Hematopoietic multipotent progenitor cell treated with erythropoietin and hydrocortisone succinate and interleukin-3 and kit ligand, for 6 days (in vitro differentiated cells): ENCODE data around the gene RASA4.
"Not testable (repeated sequence)": the region's sequence is repeated elsewhere in the genome, so short reads cannot be mapped to it uniquely, and the experiment has no call there.

ENCODE experiments used
- DNase-seq: peaks from one replicate; pipeline ENCODE4 v3.0.0-alpha.2; 2015

The RASA4 gene

DNA sequence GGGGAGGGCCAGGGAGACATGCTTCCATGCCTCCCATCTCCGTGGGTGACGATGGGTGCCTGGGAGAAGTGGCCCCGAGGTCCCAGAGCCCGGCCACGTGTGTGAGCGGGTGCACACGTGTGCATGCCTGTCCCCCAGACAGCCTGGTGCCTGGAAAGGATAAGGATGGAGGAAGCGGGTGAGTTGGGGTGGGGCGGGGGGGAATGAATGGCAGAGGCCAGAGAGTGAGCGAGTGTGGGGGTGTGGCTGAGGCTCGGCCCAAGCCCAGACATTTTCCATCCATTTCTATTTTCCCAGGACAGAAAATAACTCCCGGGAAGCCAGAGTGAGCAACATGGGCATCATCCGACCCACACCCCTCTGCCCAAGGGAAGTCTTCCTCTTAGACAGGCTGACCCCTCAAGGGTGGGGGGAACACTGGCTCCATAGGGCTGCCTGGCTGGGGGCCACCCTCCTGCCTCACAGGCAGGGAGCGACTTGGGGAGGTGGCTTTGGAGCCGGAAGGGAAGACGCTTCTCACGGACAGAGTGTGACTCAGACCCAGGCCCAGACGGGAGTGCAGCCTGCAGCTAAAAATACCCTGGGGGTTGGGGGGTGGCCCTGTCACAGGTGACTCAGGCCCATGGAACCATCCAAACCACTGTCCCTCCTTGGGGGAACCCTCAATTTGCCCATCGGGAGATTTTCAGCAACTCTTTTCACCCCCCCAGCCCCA is 12.0 kb downstream of the RASA4 start:
- not testable (repeated sequence) for DNase-seq

DNA sequence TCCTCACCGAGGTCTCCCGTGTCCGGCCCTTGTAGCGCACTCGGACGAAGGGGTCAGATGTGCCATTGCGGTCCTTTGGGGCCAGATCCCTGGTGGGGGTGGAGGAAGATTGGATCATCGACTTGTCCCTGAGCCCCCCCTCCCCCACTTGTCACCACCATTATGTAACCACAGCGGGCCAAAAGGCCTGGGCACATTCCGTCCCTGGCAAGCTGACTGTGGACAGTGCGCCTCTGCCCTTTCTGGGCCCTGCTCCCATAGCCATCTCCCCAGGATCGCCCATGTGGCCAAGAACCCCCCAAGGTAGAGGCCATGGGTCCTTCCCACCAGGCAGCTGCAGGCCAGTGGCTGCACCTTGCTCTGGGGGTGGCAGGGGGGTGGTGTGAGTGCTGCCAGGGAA is 14.2 kb downstream of the RASA4 start:
- DNase-seq, result not testable (repeated sequence)

DNA sequence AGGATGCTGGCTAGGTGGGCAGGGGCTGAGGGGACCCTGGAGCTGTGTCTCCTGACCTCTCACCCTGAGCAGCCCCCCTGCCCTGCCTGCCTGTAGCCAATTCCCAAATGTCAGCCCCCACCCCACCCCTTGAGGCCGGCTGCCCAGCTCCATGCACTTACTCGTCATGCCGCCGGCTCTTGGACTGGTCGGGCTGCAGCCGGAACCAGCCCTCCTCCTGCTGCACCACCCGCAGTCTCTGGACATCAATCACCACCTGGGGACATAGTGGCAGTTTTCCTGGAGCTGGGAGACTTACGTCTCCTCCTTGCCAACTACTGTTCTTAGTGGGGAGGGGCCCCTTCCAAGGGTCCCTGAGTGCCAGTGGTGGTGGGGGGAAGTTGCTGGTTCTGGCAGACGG is 16.9 kb downstream of the RASA4 start:
- not testable (repeated sequence) for DNase-seq

DNA sequence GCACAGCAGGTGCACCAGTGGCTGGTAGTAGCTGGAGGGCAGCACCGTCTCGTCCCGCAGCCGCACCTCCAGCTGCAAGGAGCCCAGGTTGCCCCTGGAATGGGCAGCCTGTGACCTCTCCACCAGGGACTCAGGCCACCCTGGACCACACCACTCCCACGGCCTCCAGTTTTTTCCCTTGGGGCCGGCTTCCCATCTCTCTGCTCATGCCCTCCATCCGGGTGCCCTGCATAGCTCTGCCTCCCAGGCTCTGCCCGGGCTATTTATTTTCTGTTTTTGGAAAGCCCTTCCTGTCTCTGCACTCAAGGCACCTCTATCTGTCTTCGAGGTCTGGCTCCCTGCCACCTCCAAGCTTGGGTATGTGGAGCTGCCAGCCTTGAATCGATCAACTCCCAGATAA is 20.5 kb downstream of the RASA4 start:
- not testable (repeated sequence) for DNase-seq

DNA sequence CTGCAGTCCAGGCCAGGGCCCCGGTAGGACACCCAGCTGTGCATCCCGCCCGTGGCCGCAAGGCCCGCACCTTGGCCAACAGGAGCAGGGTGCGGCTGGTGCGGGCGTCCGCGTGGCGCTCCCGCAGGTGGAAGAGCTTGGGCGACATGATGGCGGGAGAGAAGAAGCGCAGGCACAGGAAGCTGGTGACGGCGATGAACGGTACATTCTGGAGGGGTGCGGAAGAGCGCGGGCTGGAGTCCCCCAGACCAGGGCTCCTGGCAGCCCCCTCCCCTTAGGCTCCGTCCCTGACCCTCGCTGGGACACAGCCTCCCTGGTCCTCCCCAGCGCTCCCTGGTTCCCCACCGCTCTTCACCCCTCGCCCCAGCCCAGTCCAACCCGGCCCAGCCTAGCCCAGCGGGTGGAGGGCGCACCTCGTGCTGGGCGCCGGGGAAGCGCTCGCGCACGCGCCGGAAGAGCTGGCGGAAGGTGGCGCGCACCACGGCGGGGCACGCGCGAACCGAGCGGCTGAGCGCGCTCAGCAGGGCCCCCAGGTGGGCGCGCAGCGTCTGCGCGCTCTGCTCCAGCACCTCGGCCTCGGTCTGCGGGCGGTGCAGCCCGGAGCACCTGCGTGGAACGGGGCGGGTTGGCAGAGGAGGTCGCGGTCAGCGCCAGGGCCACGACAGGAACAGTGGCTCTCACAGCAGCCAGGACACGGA is 22.8 kb downstream of the RASA4 start:
- DNase-seq, result not testable (repeated sequence)

DNA sequence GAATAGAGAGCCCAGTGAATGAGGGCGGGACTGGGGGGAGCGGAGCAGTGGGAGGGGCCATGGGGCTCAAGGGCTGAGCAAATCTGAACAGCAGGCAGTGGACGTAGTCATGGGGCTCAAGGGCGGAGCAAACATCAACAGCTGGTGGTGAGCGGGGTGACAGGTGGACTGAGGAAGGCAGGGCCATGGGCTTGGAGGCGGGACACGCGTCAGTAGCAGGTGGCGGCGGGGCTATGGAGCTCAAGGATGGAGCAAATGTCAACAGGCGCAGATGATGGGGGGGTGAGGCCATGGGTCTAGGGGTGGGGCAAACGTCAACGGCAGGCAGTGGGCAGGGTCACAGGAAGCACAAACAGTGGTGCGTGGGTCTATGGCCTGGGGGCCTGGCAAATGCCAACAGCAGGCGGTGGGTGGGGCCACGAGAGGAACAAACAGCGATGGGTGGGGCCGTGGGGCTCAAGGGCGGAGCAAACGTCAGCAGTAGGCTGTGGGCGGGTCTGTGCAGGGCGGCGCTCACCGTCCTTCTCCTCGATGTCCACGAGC is 24.0 kb downstream of the RASA4 start:
- DNase-seq, result not testable (repeated sequence)

DNA sequence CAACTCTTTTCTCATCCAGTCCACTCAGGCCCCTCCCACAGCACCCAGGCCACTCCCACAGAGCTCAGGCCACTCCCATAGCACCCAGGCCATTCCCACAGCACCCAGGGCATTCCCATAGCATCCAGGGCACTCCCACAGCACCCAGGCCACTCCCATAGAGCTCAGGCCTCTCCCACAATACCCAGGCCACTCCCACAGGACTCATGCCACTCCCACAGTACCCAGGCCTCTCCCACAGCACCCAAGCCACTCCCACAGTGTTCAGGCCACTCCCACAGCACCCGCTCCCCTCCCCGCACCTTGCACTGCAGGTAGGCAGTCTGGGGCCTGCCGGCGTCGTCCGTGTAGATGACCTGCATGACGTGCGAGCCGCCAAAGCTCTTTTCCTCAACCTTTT is 26.7 kb downstream of the RASA4 start:
- not testable (repeated sequence) for DNase-seq

DNA sequence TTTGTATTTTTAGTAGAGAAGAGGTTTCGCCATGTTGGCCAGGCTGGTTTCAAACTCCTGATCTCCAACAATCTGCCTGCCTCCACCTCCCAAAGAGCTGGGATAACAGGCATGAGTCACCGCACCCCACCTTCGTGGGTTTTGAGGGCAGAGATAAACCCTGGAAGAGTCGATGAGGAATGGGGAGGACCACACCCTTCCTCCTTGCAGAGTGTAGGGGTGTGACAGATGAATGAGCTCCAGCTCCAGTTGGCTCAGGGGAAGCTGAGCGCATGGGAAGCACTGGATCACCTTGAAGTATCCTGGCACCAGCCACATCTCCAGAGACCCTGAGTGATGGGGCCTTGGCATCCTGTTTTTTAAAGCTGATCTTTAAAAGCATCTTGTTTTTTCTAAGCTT is 33.1 kb downstream of the RASA4 start:
- not testable (repeated sequence) for DNase-seq

DNA sequence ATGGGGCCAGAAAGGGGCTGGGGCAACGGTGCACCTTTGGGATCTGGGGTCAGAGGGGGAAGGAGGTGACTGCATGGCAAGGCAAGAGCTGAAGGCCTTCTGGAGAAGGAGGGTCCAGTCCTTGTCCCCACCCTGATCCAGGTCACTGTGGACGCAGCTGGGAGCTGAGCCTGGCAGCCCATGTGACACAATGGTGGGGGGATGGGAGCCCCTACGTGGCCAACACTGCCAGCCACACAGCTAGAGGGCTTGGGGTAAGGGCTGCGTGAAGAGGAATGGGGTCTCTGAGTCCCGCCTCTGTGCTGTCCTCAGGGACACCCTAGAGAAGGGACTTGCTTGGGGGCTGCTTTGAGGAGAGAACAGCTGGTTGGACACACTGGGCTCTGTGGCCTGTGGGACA is 34.8 kb downstream of the RASA4 start:
- not testable (repeated sequence) for DNase-seq

DNA sequence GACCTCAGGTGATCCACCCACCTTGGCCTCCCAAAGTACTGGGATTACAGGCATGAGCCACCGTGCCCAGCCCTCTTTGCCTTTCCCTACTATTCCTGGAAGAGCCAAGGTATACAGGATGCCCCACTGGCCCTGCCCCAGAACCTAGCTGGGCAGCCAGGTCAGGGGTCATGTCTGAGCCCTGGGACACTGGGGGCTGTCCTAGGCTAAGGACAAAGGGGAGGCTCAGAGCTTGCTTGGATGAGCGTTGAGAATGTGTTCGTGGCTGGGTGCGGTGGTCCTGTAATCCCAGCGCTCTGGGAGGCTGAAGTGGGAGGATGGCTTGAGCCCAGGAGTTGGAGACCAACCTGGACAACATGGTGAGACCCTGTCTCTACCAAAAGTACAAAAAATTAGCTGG is 38.1 kb downstream of the RASA4 start:
- not testable (repeated sequence) for DNase-seq

DNA sequence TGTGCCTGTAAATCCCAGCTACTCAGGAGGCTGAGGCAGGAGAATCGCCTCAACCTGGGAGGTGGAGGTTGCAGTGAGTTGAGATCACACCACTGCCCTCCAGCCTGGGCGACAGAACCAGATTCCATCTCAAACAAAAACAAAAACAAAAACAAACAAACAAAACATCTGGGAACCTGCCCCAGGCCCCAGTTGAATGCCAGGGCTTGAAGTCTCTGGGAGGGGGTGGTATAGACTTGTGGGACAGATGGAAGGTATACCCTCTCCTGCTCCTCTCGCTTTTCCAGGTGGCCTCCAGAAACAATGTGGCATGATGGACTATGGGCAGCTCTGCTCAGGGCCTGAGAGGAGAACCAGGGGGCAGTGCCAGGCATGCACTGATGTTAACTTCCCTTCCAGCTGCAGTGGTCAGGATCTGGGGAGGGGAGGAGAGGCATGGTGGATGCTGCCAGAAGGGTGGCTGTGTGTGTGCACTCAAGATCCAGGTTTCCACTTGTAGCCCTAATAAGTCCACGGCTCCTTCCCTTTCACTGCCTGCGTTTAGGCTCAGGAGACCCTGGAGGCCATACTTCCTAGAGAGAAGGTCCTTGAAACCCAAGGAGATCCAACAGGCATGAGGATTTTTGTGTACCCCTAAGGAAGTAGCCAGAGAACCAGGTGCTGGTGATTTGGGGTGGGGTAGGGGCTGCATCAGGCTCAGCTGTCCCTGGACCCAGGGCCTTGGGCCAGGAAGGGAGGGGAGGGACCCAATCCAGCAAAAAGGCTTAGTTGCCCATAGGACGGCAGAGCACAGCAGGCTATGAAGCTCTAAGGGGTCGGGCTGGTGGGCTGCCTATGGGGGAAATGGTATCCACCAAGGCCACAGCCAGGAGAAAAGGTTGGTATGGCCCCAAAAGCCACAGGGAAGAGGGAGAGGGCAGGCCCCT is 39.0 kb downstream of the RASA4 start:
- not testable (repeated sequence) for DNase-seq

DNA sequence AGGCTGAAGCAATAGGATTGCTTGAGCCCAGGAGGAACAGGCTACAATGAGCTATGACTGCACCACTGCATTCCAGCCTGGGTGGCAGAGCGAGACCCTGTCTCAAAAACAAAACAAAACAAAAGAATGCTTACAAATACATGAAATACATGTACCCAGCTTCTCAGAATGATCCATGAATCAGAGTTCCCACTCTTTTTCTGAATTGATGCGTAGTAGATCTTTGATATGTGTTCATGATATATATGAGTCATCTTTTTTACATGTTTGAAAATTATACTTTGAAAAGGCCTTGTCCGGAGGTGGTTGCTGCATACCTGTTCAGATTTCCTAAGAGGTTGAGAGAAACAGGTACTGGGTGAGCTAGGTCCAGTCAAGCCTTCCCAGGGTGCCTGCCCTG is 40.2 kb downstream of the RASA4 start:
- not testable (repeated sequence) for DNase-seq

DNA sequence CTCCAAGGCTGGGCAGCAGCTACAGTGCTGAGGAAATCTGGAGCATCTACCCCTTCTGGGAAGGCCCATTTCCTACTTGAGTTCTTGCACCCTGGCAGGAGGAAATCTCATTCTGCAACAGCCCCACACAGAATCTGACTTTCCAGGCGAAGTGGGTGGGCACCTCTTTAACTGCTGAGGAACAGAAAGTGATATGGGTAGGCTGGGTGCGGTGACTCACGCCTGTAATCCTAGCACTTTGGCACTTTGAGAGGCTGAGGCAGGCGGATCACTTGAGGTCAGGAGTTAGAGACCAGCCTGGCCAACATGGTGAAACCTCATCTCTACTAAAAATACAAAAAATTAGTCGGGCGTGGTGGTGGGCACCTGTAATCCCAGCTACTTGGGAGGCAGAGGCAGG is 41.9 kb downstream of the RASA4 start:
- not testable (repeated sequence) for DNase-seq

DNA sequence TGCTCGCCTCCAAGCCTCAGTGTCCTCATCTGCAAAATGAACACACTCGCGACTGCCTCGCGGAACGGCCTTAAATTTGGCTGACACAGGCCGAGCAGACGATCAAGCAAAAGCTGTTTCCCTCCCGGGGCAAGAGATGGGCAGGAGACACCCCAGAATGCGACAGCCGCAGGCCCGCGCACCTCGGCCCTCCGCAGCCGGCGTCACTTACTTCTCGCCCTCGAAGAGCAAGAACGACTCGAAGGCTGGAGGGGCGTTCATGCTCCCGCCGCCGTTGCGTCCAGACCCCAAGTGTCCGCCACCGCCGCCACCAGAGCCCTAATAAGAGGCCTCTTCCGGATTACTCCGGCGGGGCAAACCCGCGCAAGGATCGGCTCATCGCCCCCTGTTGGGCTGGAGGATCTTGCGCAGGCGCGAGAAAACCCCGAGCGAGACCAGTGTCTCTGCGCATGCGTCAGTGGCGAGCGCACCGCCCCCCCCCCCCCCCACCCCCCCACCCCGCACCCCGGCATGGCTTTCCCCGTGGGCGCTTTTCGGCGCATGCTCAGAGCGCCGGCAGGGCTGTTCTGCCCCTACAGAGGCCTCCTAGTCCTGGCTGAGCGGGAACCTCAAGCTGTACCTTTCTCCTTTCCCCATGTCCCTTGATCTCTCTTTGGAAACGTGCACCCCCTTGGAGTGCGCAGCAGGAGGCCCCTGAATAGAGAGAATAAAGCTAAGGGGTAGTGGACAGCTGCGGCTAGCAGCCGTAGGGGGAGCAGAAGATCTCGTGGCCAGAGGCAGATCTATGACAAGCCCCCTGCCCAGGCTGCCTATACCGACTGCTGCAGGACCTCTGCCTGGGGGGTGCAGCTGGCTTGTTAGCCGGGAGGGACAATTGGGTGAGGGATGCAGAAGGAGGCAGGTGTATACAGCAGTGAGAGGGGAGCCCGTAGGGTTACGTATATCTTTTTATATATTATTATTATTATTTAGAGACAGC is 44.0 kb downstream of the RASA4 start, which contains the start of gene POLR2J3:
TSS of gene POLR2J3 (minus strand) at position 323 of the 979 bp plus-strand sequence. CDS start at position 261, 62 bp downstream.
- peak; percentile 90 for DNase-seq

DNA sequence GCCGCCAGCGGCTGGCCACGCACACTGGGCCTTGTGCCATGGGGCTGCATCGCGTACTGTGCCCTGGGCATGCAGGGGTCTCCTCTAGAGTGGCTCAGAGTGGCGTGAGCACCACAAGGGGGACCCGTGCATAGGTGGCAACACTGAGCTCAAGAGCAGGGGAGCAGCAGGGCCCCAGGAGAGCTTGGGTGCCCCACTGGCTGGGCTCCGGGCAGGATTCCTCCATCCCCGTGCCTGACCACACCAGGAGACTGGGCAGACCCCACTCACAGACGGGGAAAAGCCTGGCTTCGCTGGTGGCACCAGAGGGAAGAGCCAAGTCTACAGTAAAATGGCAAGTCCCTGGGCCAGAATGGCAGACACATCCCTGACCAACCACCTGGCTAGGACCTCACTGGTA is 47.9 kb downstream of the RASA4 start:
- not testable (repeated sequence) for DNase-seq

DNA sequence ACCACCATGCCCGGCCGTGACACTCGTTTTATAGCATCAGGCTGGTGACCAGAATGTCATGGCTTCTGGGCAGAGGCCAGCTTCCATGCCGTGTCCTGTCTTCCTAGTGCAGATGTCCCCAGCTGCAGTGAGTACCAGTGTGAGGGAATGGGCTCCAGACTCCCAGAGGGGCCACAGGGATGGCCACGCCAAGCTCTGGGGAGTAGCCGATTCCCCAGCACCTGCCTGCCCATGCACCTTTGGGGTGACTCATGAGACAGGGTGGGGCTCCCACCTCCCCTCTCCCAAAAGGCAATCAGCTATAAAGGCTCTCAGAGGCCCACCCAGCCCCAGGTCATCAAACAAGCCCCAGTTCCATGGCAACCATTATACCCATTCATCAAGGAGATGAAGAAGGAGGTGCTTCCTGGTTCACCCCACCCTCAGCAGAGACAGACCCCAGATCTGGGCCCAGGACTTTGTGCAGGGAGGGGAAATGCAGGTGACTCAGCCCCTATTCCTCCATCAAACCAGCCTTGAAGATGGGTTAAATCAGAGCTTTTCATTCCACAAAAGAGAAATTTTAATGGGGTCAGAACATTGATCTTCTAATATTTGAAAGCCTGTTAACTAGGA is 65.6 kb downstream of the RASA4 start, which contains the start of gene SPDYE2:
TSS of gene SPDYE2 (plus strand) at position 419 of the 615 bp plus-strand sequence. CDS start 2,030 bp downstream, outside the sequence.
- DNase-seq, result not testable (repeated sequence)

DNA sequence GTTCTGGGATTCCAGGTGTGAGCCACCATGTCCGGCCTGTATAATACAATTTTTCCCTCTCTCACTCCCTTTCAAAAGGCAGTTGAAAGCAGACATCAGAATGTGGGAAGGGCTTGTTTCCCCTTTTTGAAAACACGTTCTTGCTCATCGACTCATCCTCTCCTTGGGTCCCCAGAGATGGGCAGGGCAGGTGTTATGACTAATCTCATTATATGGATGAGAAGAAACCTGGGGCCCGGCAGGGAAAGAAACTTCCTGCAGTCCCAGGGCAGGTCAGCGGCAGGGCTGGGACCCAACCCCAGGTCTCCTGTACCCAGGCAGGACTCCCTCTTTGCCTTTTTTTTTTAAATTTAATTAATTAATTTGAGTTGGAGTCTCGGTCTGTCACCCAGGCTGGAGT is 70.2 kb downstream of the RASA4 start:
- DNase-seq, result not testable (repeated sequence)

DNA sequence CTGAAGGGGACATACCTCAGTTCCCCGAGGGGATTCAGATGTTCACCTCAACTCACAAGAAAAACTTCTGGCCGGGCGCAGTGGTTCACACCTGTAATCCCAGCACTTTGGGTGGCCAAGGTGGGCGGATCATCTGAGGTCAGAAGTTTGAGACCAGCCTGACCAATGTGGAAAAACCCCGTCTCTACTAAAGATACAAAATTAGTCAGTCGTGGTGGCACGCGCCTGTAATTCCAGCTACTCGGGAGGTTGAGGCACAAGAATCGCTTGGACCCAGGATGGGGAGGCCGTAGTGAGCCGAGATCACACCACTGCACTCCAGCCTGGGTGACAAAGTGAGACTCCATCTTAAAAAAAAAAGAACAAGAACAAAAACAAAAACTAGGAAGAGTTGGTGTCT is 71.3 kb downstream of the RASA4 start:
- not testable (repeated sequence) for DNase-seq

DNA sequence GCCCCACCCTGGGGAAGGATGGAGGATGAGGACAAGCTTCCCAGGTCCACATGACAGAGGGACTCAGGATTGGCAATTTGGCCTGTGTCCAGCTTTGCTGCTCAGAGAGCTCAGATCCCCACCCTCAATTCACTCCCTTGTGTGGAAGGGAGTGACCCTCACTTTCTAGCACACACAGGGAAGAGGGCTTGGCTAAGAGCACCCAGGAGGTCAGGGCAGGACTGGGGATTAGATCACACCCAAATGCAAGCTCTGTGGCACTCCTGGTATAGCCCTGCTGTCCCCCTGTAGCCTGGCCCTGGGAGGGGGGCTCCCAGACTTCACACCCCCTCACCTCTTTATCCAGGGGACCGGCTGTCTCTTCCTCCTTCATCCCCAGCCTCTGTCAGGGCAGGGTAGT is 72.2 kb downstream of the RASA4 start:
- not testable (repeated sequence) for DNase-seq

DNA sequence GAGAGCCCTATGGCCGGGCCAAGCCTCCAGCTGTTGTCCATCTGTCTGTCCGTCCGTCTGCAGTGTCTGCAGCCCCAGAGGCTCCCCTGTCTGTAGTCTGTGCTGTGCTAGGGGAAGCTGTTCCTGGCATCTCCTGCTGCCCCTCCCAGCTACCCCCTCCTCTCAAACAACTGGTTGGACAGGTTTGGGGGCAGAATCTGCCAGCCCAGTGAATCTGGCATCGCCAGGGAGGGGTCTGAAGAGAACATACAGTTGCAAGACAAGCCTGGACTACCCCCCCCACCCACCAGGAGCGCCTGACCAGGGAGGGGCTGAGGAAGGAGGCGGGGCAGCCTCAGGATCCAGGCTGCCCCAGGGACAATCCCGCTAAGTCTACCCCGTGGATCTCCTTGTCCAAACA is 73.0 kb downstream of the RASA4 start, which contains the start of gene UPK3BL2:
TSS of gene UPK3BL2 (minus strand) at position 101 of the 400 bp plus-strand sequence. CDS start at position 41, 60 bp downstream.
- not testable (repeated sequence) for DNase-seq

DNA sequence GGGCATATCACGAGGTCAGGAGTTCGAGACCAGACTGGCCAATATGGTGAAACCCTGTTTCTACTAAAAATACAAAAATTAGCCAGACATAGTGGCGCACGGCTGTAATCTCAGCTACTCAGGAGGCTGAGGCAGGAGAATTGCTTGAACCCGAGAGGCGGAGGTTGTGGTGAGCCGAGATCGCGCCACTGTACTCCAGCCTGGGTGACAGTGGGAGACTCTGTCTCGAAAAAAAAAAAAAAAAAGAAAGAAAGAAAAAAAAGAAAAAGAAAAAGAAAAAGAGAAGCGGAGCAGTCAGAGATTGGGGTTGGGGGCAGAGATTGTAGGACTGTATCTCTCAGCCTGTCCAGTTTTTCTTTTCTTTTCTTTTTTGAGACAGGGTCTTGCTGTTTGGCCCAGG is 73.8 kb downstream of the RASA4 start:
- DNase-seq, result not testable (repeated sequence)
